ENCODE data around the gene NREP.
A peak's percentile ranks its signal among the peaks of the same experiment; 100 is the strongest.

The NREP gene

GRCh38 chr5:111689357-111689935, 67.5 kb downstream of the NREP start:
- no peak for TF ChIP-seq CTCF (conservative IDR thresholded peaks at IDR 0.05; ENCODE audit: low read depth, low read length)
- no peak for DNase-seq (ENCODE audit: low read depth)
- no peak overlapping the region for H3K4me3 ChIP-seq (ENCODE audit: low read depth, low read length)

- peak; percentile 31 for DNase-seq (ENCODE audit: low read depth)
- TF ChIP-seq CTCF (conservative IDR thresholded peaks at IDR 0.05; ENCODE audit: low read depth, low read length): peak; percentile 38
- H3K4me3 ChIP-seq (ENCODE audit: low read depth, low read length): no peak overlapping the region
These were observed 71.0 kb downstream of the NREP start for GRCh38 chr5:111685969-111686368.

GRCh38 chr5:111682641-111683040, 74.4 kb downstream of the NREP start:
- no peak overlapping the region for H3K4me3 ChIP-seq (ENCODE audit: low read depth, low read length)
- no peak for TF ChIP-seq CTCF (conservative IDR thresholded peaks at IDR 0.05; ENCODE audit: low read depth, low read length)
- no peak for DNase-seq (ENCODE audit: low read depth)

- H3K4me3 ChIP-seq (ENCODE audit: low read depth, low read length): peak overlapping the region; percentile 29
- TF ChIP-seq CTCF (conservative IDR thresholded peaks at IDR 0.05; ENCODE audit: low read depth, low read length): peak; percentile 1
- DNase-seq (ENCODE audit: low read depth): peak; percentile 36
These were observed 74.9 kb downstream of the NREP start for GRCh38 chr5:111682121-111682520.

GRCh38 chr5:111681414-111682120, 75.4 kb downstream of the NREP start:
- DNase-seq (ENCODE audit: low read depth): peak; percentile 70
- peak overlapping the region; percentile 29 for H3K4me3 ChIP-seq (ENCODE audit: low read depth, low read length)
- TF ChIP-seq CTCF (conservative IDR thresholded peaks at IDR 0.05; ENCODE audit: low read depth, low read length): no peak

GRCh38 chr5:111680737-111681413, 76.1 kb downstream of the NREP start:
- H3K4me3 ChIP-seq (ENCODE audit: low read depth, low read length): no peak overlapping the region
- DNase-seq (ENCODE audit: low read depth): peak; percentile 98
- peak; percentile 14 for TF ChIP-seq CTCF (conservative IDR thresholded peaks at IDR 0.05; ENCODE audit: low read depth, low read length)

Measured in choroid plexus epithelial cell (primary cell).